Measurements from ENCODE around the gene CYP46A1. TPM values are rescaled to one million over a fixed set of nuclear protein-coding genes. Genes with fewer than 3 reads are reported as not detected.

Gene CYP46A1
- total RNA-seq, 2 experiments from 2014 or later = 0.26 to 0.33 TPM

- no peak overlapping the region for H3K4me3 Mint-ChIP-seq
- H3K9me3 Mint-ChIP-seq = no peaks in the 10 kb centered on the region
Observed at GRCh38 chr14:99744199-99744872, 60.2 kb downstream of the CYP46A1 start.

GRCh38 chr14:99744873-99745224 is 60.8 kb downstream of the CYP46A1 start:
- Mint-ChIP-seq H3K4me1 (peaks cover 5% of the 10 kb centered on the region), H3K4me3 (no peak overlapping the region), H3K27ac (no peak overlapping the region), H3K36me3 (no peaks in the 10 kb centered on the region), H3K9me3 (no peaks in the 10 kb centered on the region), H3K27me3 (peaks cover 25% of the 10 kb centered on the region)
- POLR2A ChIA-PET = no interaction called here
- DNase-seq = no peak
- no peak for ATAC-seq (ENCODE audit: low read depth)

More at GRCh38 chr14:99744199-99744872, 60.2 kb downstream of the CYP46A1 start:
- Mint-ChIP-seq H3K36me3 (no peaks in the 10 kb centered on the region), H3K27ac (no peak overlapping the region), H3K4me1 (peaks cover 5% of the 10 kb centered on the region), H3K27me3 (peaks cover 28% of the 10 kb centered on the region)
- POLR2A ChIA-PET = no interaction called here
- no peak for DNase-seq
- no peak for ATAC-seq (ENCODE audit: low read depth)

GRCh38 chr14:99745307-99745951 is 61.3 kb downstream of the CYP46A1 start:
- POLR2A ChIA-PET = no interaction called here
- DNase-seq = no peak
- ATAC-seq (ENCODE audit: low read depth) = no peak
- Mint-ChIP-seq H3K9me3 (no peaks in the 10 kb centered on the region), H3K27me3 (peaks cover 20% of the 10 kb centered on the region), H3K27ac (no peak overlapping the region), H3K36me3 (no peaks in the 10 kb centered on the region), H3K4me3 (no peak overlapping the region), H3K4me1 (peaks cover 5% of the 10 kb centered on the region)

GRCh38 chr14:99747167-99747566 is 63.1 kb downstream of the CYP46A1 start:
- no peak overlapping the region for H3K4me3 Mint-ChIP-seq
- H3K9me3 Mint-ChIP-seq = no peaks in the 10 kb centered on the region
- peaks cover 12% of the 10 kb centered on the region for H3K4me1 Mint-ChIP-seq
- no peak overlapping the region for H3K27ac Mint-ChIP-seq
- peaks cover 22% of the 10 kb centered on the region for H3K27me3 Mint-ChIP-seq
- ATAC-seq (ENCODE audit: low read depth) (no peak), DNase-seq (no peak)
- H3K36me3 Mint-ChIP-seq = no peaks in the 10 kb centered on the region
- POLR2A ChIA-PET = interaction anchor here (0.6 to 0.7 kb wide), 2 partner anchors 10 to 17 kb away, joined by 3 to 4 read pairs; no protein-coding TSS in a partner anchor

GRCh38 chr14:99747582-99748330 is 63.7 kb downstream of the CYP46A1 start:
- no peaks in the 10 kb centered on the region for H3K9me3 Mint-ChIP-seq
- H3K4me3 Mint-ChIP-seq = no peak overlapping the region
- no peaks in the 10 kb centered on the region for H3K36me3 Mint-ChIP-seq
- H3K27ac Mint-ChIP-seq = no peak overlapping the region
- POLR2A ChIA-PET = interaction anchor here (0.7 kb wide), 1 partner anchor 16 kb away, joined by 3 read pairs; no protein-coding TSS in a partner anchor
- H3K4me1 Mint-ChIP-seq = peaks cover 14% of the 10 kb centered on the region
- peaks cover 24% of the 10 kb centered on the region for H3K27me3 Mint-ChIP-seq
- no peak for ATAC-seq (ENCODE audit: low read depth)
- DNase-seq = no peak

- H3K4me3 Mint-ChIP-seq = no peak overlapping the region
- POLR2A ChIA-PET = no interaction called here
- no peak for ATAC-seq (ENCODE audit: low read depth)
- DNase-seq = no peak
- H3K27ac Mint-ChIP-seq = no peak overlapping the region
- H3K27me3 Mint-ChIP-seq = peaks cover 29% of the 10 kb centered on the region
- no peaks in the 10 kb centered on the region for H3K9me3 Mint-ChIP-seq
- no peaks in the 10 kb centered on the region for H3K36me3 Mint-ChIP-seq
- peaks cover 19% of the 10 kb centered on the region for H3K4me1 Mint-ChIP-seq
Observed at GRCh38 chr14:99748529-99748928, 64.4 kb downstream of the CYP46A1 start.

GRCh38 chr14:99749142-99749541 is 65.0 kb downstream of the CYP46A1 start:
- peaks cover 28% of the 10 kb centered on the region for H3K27me3 Mint-ChIP-seq
- POLR2A ChIA-PET = no interaction called here
- DNase-seq (no peak), ATAC-seq (ENCODE audit: low read depth) (no peak)
- H3K36me3 Mint-ChIP-seq = no peaks in the 10 kb centered on the region
- no peak overlapping the region for H3K4me3 Mint-ChIP-seq
- no peaks in the 10 kb centered on the region for H3K9me3 Mint-ChIP-seq
- peaks cover 21% of the 10 kb centered on the region for H3K4me1 Mint-ChIP-seq
- no peak overlapping the region for H3K27ac Mint-ChIP-seq

GRCh38 chr14:99749763-99750715 is 65.9 kb downstream of the CYP46A1 start:
- DNase-seq = no peak
- POLR2A ChIA-PET = no interaction called here
- Mint-ChIP-seq H3K9me3 (no peaks in the 10 kb centered on the region), H3K27me3 (peaks cover 26% of the 10 kb centered on the region), H3K36me3 (no peaks in the 10 kb centered on the region), H3K4me1 (peaks cover 21% of the 10 kb centered on the region), H3K4me3 (no peak overlapping the region), H3K27ac (no peak overlapping the region)
- no peak for ATAC-seq (ENCODE audit: low read depth)

- Mint-ChIP-seq H3K9me3 (no peaks in the 10 kb centered on the region), H3K4me1 (peaks cover 21% of the 10 kb centered on the region), H3K27me3 (peaks cover 26% of the 10 kb centered on the region), H3K4me3 (no peak overlapping the region), H3K36me3 (no peaks in the 10 kb centered on the region), H3K27ac (no peak overlapping the region)
- POLR2A ChIA-PET = no interaction called here
- DNase-seq = no peak
- ATAC-seq (ENCODE audit: low read depth) = no peak
Observed at GRCh38 chr14:99750746-99751450, 66.8 kb downstream of the CYP46A1 start.

- POLR2A ChIA-PET = no interaction called here
- H3K4me3 Mint-ChIP-seq = no peak overlapping the region
- H3K27me3 Mint-ChIP-seq = peaks cover 26% of the 10 kb centered on the region
Observed at GRCh38 chr14:99751539-99752485, 67.7 kb downstream of the CYP46A1 start.

GRCh38 chr14:99752486-99753121 is 68.5 kb downstream of the CYP46A1 start:
- Mint-ChIP-seq H3K9me3 (no peaks in the 10 kb centered on the region), H3K36me3 (no peaks in the 10 kb centered on the region), H3K27ac (no peak overlapping the region), H3K4me1 (peaks cover 16% of the 10 kb centered on the region), H3K27me3 (peaks cover 24% of the 10 kb centered on the region), H3K4me3 (no peak overlapping the region)
- POLR2A ChIA-PET = no interaction called here
- no peak for ATAC-seq (ENCODE audit: low read depth)
- DNase-seq = no peak

More at GRCh38 chr14:99751539-99752485, 67.7 kb downstream of the CYP46A1 start:
- ATAC-seq (ENCODE audit: low read depth) (no peak), DNase-seq (no peak)
- H3K4me1 Mint-ChIP-seq = peaks cover 18% of the 10 kb centered on the region
- H3K9me3 Mint-ChIP-seq = no peaks in the 10 kb centered on the region
- H3K27ac Mint-ChIP-seq = no peak overlapping the region
- no peaks in the 10 kb centered on the region for H3K36me3 Mint-ChIP-seq
